ENCODE measurements around the gene CYP1A2.

The CYP1A2 gene

GRCh38 chr15:74742422-74742821 lies 6.2 kb upstream of the CYP1A2 start:
- DNase-seq (ENCODE audit: low spot score), result no peak
- in situ Hi-C loops (cut with MboI; ENCODE audit: low sequenced_read_pairs, unreplicated experiment), result no loop called here
- no peak for TF ChIP-seq CTCF (IDR thresholded peaks at IDR 0.05; ENCODE audit: borderline replicate concordance, control extremely low read depth, extremely low read depth, insufficient read depth, missing control alignments)

DNA sequence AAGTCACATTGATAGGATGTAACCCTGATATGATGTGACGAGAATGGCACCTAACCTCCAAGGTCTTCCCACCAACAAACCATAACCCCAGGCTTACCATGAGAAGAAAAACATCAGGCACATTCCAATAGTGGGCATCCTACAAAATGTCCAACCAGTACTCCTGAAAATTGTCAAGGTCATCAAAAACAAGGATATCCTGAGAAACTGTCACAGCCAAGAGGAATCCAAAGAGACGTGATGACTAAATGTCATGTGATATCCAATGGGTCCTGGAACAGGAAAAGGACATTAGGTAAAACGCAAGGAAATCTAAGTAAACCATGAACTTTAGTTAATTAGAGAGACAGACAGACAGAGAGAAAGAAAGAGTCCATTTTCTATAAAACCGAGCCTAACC lies 2.3 kb upstream of the CYP1A2 start:
- no peak for TF ChIP-seq CTCF (IDR thresholded peaks at IDR 0.05; ENCODE audit: borderline replicate concordance, control extremely low read depth, extremely low read depth, insufficient read depth, missing control alignments)
- in situ Hi-C loops (cut with MboI; ENCODE audit: low sequenced_read_pairs, unreplicated experiment), result no loop called here
- DNase-seq (ENCODE audit: low spot score), result no peak

GRCh38 chr15:74749832-74750231 lies 1.2 kb downstream of the CYP1A2 start:
- no peak for DNase-seq (ENCODE audit: low spot score)
- in situ Hi-C loops (cut with MboI; ENCODE audit: low sequenced_read_pairs, unreplicated experiment), result no loop called here
- TF ChIP-seq CTCF (IDR thresholded peaks at IDR 0.05; ENCODE audit: borderline replicate concordance, control extremely low read depth, extremely low read depth, insufficient read depth, missing control alignments), result no peak

DNA sequence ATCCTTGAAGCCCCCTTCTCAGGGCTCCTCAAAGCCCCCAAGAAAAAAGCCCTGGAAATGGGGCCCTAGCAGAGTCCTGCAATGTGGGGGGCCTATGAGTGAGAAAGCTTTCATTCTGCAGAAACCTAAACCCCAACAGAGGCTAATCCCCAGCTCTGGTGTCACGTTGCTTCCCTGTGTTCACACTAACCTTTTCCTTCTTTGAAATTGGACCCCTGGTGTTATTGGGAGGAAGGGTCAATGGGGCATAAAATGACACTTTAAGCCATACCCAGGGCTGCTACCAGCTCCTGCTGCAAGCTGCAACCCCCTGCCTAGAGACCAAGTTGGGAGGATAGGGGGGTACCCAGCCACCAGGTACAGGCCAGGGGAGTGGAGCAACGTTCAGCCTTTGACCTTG lies 2.1 kb downstream of the CYP1A2 start:
- TF ChIP-seq CTCF (IDR thresholded peaks at IDR 0.05; ENCODE audit: borderline replicate concordance, control extremely low read depth, extremely low read depth, insufficient read depth, missing control alignments), result no peak
- in situ Hi-C loops (cut with MboI; ENCODE audit: low sequenced_read_pairs, unreplicated experiment), result no loop called here
- no peak for DNase-seq (ENCODE audit: low spot score)

- in situ Hi-C loops (cut with MboI; ENCODE audit: low sequenced_read_pairs, unreplicated experiment), result no loop called here
- DNase-seq (ENCODE audit: low spot score), result no peak
- TF ChIP-seq CTCF (IDR thresholded peaks at IDR 0.05; ENCODE audit: borderline replicate concordance, control extremely low read depth, extremely low read depth, insufficient read depth, missing control alignments), result no peak
Observed at GRCh38 chr15:74752011-74752410, 3.4 kb downstream of the CYP1A2 start.

DNA sequence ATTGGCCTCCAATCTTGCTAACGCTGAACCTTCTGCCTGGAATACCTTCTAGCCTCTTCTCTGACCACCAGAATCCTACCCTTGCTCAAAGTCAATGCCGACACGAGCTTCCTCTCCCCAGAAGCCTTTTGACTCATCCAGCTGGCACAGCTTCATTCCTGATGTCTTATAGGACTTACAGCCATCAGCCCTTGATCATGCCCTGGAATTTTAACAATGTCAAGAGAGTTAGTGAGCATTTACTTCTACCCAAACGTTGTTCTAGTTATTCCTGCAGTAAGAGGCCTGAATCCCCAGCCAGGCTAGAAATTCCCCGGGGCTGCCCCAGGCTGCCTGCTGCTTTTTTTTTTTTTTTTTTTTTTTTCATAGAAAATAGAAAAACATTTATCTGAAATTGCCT lies 3.9 kb downstream of the CYP1A2 start:
- in situ Hi-C loops (cut with MboI; ENCODE audit: low sequenced_read_pairs, unreplicated experiment), result no loop called here
- TF ChIP-seq CTCF (IDR thresholded peaks at IDR 0.05; ENCODE audit: borderline replicate concordance, control extremely low read depth, extremely low read depth, insufficient read depth, missing control alignments), result no peak
- DNase-seq (ENCODE audit: low spot score), result no peak

Measured in GM13976 (cell line).